ENCODE data around the gene KDM4C. TPM values are rescaled to one million over a fixed set of nuclear protein-coding genes. Genes with fewer than 3 reads are reported as not detected.

KDM4C gene
- total and polyA plus RNA-seq, 2 donors (not counting 1 experiment from before 2014, with no cell fraction given) = 49.7 to 141 TPM

DNA sequence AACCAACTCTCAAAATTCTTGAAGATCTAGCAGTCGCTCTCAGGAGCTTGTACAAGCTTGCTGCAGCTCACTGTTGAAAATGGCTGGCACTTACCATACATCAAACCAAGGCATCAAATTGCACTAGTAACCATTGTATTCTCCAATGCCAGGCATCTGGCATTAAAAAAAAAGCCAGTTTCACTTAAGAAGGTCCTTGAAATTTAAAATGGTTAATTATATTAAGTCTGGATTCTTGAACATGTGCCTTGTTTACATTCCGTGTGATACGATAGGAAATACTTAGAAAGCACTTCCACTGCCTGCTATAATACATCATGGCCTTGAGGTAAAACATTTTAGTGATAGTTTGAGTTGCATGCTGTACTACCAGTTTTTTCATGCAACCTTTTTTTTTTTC is 300.7 kb downstream of the KDM4C start:
- peaks cover 13 to 21% of the 10 kb centered on the region in 2 experiments for H3K36me3 ChIP-seq (replicated peaks in 1 of 2; ENCODE audit: control extremely low read depth in 1 of 2, control insufficient read depth in 1 of 2, extremely low read depth in 1 of 2, insufficient read depth in 2 of 2, low read length in 1 of 2)
- no peak overlapping the region for H3K4me2 ChIP-seq (replicated peaks; ENCODE audit: low read depth, low read length, poor library complexity, severe bottlenecking)
- no peaks in the 10 kb centered on the region for H4K20me1 ChIP-seq (ENCODE audit: control insufficient read depth, insufficient read depth, low read length, poor library complexity, severe bottlenecking)
- ChIA-PET CTCF (no interaction called here), POLR2A (no interaction called here)
- H3K4me1 ChIP-seq (ENCODE audit: control insufficient read depth in 2 of 2, insufficient read depth in 2 of 2, low read length in 2 of 2) = no peaks in the 10 kb centered on the region
- H3K9ac ChIP-seq (ENCODE audit: low read length) = no peak overlapping the region
- Mint-ChIP-seq H3K4me3 (no peak overlapping the region), H3K27me3 (no peaks in the 10 kb centered on the region), H3K9me3 (ENCODE audit: insufficient read depth) (no peaks in the 10 kb centered on the region), H3K27ac (no peak overlapping the region), H3K4me1 (no peaks in the 10 kb centered on the region)
- H3K4me3 ChIP-seq (ENCODE audit: control extremely low read depth in 1 of 5, extremely low read depth in 1 of 5, insufficient read depth in 1 of 5, low read depth in 2 of 5, low read length in 4 of 5) = no peak overlapping the region
- no peaks in the 10 kb centered on the region for H3K9me3 ChIP-seq (ENCODE audit: control extremely low read depth in 1 of 3, control insufficient read depth in 2 of 3, insufficient read depth in 1 of 3, low read length in 2 of 3)
- DNase-seq (no peak), ATAC-seq (ENCODE audit: low read depth) (no peak)
- TF ChIP-seq, protein P1, sequence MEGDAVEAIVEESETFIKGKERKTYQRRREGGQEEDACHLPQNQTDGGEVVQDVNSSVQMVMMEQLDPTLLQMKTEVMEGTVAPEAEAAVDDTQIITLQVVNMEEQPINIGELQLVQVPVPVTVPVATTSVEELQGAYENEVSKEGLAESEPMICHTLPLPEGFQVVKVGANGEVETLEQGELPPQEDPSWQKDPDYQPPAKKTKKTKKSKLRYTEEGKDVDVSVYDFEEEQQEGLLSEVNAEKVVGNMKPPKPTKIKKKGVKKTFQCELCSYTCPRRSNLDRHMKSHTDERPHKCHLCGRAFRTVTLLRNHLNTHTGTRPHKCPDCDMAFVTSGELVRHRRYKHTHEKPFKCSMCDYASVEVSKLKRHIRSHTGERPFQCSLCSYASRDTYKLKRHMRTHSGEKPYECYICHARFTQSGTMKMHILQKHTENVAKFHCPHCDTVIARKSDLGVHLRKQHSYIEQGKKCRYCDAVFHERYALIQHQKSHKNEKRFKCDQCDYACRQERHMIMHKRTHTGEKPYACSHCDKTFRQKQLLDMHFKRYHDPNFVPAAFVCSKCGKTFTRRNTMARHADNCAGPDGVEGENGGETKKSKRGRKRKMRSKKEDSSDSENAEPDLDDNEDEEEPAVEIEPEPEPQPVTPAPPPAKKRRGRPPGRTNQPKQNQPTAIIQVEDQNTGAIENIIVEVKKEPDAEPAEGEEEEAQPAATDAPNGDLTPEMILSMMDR (IDR thresholded peaks at IDR 0.05) = no peak
- no peak for TF ChIP-seq EZH2 (IDR thresholded peaks at IDR 0.05; ENCODE audit: borderline replicate concordance, insufficient read depth, low read depth, low read length, poor library complexity, severe bottlenecking)
- no peak overlapping the region for H3K27ac ChIP-seq (ENCODE audit: low read length in 2 of 2)
- intact Hi-C loops (cut with micrococcal nuclease) = no loop called here
- H3K27me3 ChIP-seq (replicated peaks in 1 of 4; ENCODE audit: control extremely low read depth in 1 of 4, control insufficient read depth in 3 of 4, insufficient read depth in 4 of 4, low read length in 3 of 4) = no peaks in the 10 kb centered on the region
- H2AFZ ChIP-seq (ENCODE audit: insufficient read depth, low read depth, low read length, poor library complexity, severe bottlenecking) = no peak overlapping the region
- H3K79me2 ChIP-seq (ENCODE audit: control insufficient read depth, insufficient read depth, low read length) = no peaks in the 10 kb centered on the region
- 86% methylated on average over 1 of the region's 3 CpGs for WGBS (ENCODE audit: insufficient coverage)

DNA sequence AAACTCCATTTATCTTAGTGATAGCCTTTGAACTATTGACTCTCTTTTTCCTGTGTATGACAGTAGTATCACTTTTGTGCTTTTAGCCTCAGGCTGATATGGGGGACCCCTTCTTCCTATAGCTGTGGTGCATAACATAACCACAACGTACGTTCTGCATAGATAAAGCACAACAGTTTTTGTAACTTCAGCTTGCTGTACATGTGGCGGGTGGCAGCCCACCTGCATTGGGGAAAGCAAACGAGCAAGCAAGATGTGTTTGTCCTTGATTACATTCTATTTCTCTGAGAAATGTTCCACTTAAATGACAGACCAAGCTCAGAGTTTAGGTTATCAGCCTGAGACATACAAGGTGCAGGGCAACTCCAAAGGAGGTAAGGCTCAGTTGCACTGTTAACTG is 309.4 kb downstream of the KDM4C start:
- Histone ChIP-seq H3K27me3 (replicated peaks in 1 of 4; ENCODE audit: control extremely low read depth in 1 of 4, control insufficient read depth in 3 of 4, insufficient read depth in 4 of 4, low read length in 3 of 4) (no peaks in the 10 kb centered on the region), H3K4me1 (ENCODE audit: control insufficient read depth in 2 of 2, insufficient read depth in 2 of 2, low read length in 2 of 2) (no peaks in the 10 kb centered on the region), H3K79me2 (ENCODE audit: control insufficient read depth, insufficient read depth, low read length) (no peaks in the 10 kb centered on the region), H3K9ac (ENCODE audit: low read length) (no peak overlapping the region), H3K4me3 (ENCODE audit: control extremely low read depth in 1 of 5, extremely low read depth in 1 of 5, insufficient read depth in 1 of 5, low read depth in 2 of 5, low read length in 4 of 5) (no peak overlapping the region), H3K27ac (ENCODE audit: low read length in 2 of 2) (no peak overlapping the region), H2AFZ (ENCODE audit: insufficient read depth, low read depth, low read length, poor library complexity, severe bottlenecking) (no peak overlapping the region), H3K4me2 (replicated peaks; ENCODE audit: low read depth, low read length, poor library complexity, severe bottlenecking) (no peak overlapping the region), H3K9me3 (ENCODE audit: control extremely low read depth in 1 of 3, control insufficient read depth in 2 of 3, insufficient read depth in 1 of 3, low read length in 2 of 3) (no peaks in the 10 kb centered on the region), H3K36me3 (replicated peaks in 1 of 2; ENCODE audit: control extremely low read depth in 1 of 2, control insufficient read depth in 1 of 2, extremely low read depth in 1 of 2, insufficient read depth in 2 of 2, low read length in 1 of 2) (peaks cover 8 to 24% of the 10 kb centered on the region in 2 experiments), H4K20me1 (ENCODE audit: control insufficient read depth, insufficient read depth, low read length, poor library complexity, severe bottlenecking) (no peaks in the 10 kb centered on the region)
- CTCF ChIA-PET = no interaction called here
- Mint-ChIP-seq H3K27ac (no peak overlapping the region), H3K4me3 (no peak overlapping the region), H3K9me3 (ENCODE audit: insufficient read depth) (no peaks in the 10 kb centered on the region), H3K4me1 (no peaks in the 10 kb centered on the region), H3K27me3 (no peaks in the 10 kb centered on the region)
- WGBS (ENCODE audit: insufficient coverage) = 75% methylated on average over 4 of the region's 4 CpGs
- no peak for DNase-seq
- intact Hi-C loops (cut with micrococcal nuclease) = no loop called here
- no peak for ATAC-seq (ENCODE audit: low read depth)
- POLR2A ChIA-PET = no interaction called here
- no peak for TF ChIP-seq EZH2 (IDR thresholded peaks at IDR 0.05; ENCODE audit: borderline replicate concordance, insufficient read depth, low read depth, low read length, poor library complexity, severe bottlenecking)
- TF ChIP-seq, protein P1 (IDR thresholded peaks at IDR 0.05) = no peak
